OCI-LY1 (cell line): Measurements from ENCODE around the gene EIF4E3.

Source experiments
- H2AFZ ChIP-seq: fragments of 200-600 bp; sonication (generic), shearing (Covaris generic); 2 replicates; pipeline ENCODE4 v1.6.0; 2014; ENCODE audit warnings: antibody characterized with exemption, mild to moderate bottlenecking, low read length
- H3F3A ChIP-seq: fragments of 200-600 bp; sonication (generic), shearing (Covaris generic); 2 replicates; pipeline ENCODE4 v1.6.0; 2014; ENCODE audit warnings: mild to moderate bottlenecking, antibody characterized with exemption, low read length, moderate library complexity; ENCODE audit not compliant: insufficient read depth
- H3K27ac ChIP-seq: fragments of 200-600 bp; sonication (generic); 2 replicates; pipeline ENCODE4 v1.5.1; 2014; ENCODE audit warnings: low read length, mixed run types, mild to moderate bottlenecking, low read depth; ENCODE audit not compliant: poor library complexity, severe bottlenecking
- H3K27me3 ChIP-seq: fragments of 200-600 bp; sonication (generic); 2 replicates; pipeline ENCODE4 v1.6.0; 2014; ENCODE audit warnings: antibody characterized with exemption, mild to moderate bottlenecking, low read length, moderate library complexity; ENCODE audit not compliant: insufficient read depth
- H3K36me3 ChIP-seq: fragments of 200-600 bp; sonication (generic); 2 replicates; pipeline ENCODE4 v1.6.1; 2014; ENCODE audit warnings: mild to moderate bottlenecking, antibody characterized with exemption, low read length, moderate library complexity, mixed read lengths; ENCODE audit not compliant: insufficient read depth
- H3K4me1 ChIP-seq: fragments of 200-600 bp; sonication (generic); 2 replicates; pipeline ENCODE4 v1.5.1; 2014; ENCODE audit warnings: mild to moderate bottlenecking, low read length, moderate library complexity; ENCODE audit not compliant: insufficient read depth, severe bottlenecking
- H3K4me2 ChIP-seq: fragments of 200-600 bp; sonication (generic), shearing (Covaris generic); 2 replicates; pipeline ENCODE4 v1.6.1; 2014; ENCODE audit warnings: low read length
- H3K4me3 ChIP-seq: fragments of 200-600 bp; sonication (generic); 2 replicates; pipeline ENCODE4 v1.5.1; 2014; ENCODE audit warnings: low read length, low read depth, mild to moderate bottlenecking, mixed read lengths; ENCODE audit not compliant: poor library complexity, severe bottlenecking
- H3K79me2 ChIP-seq: fragments of 200-600 bp; shearing (Covaris generic); 2 replicates; pipeline ENCODE4 v1.6.1; 2016; ENCODE audit warnings: mixed run types, low read length, mixed read lengths; ENCODE audit not compliant: insufficient read depth
- H3K9ac ChIP-seq: fragments of 200-600 bp; sonication (generic), shearing (Covaris generic); 2 replicates; pipeline ENCODE4 v1.6.1; 2014; ENCODE audit warnings: mild to moderate bottlenecking, low read length, mixed read lengths
- H3K9me2 ChIP-seq: fragments of 200-600 bp; sonication (generic), shearing (Covaris generic); 2 replicates; pipeline ENCODE4 v1.6.1; 2014; ENCODE audit warnings: low read depth, mild to moderate bottlenecking, low read length, mixed read lengths
- H3K9me3 ChIP-seq: fragments of 200-600 bp; shearing (Covaris generic); 2 replicates; pipeline ENCODE4 v1.6.1; 2014; ENCODE audit warnings: low read length, mixed read lengths
- H4K20me1 ChIP-seq: fragments of 200-600 bp; sonication (generic), shearing (Covaris generic); 2 replicates; pipeline ENCODE4 v1.6.0; 2016; ENCODE audit warnings: mild to moderate bottlenecking, low read length; ENCODE audit not compliant: insufficient read depth
- EZH2 ChIP-seq: fragments of 200-600 bp; sonication (generic), shearing (Covaris generic); IDR thresholded peaks from 2 replicates; pipeline ENCODE4 v1.8.0; 2017; ENCODE audit warnings: borderline replicate concordance, mixed run types, mild to moderate bottlenecking, antibody characterized with exemption, low read length, moderate library complexity, mixed read lengths
- TF ChIP-seq, protein P1 (sequence below): fragments of 200-600 bp; sonication (generic), shearing (Covaris generic); IDR thresholded peaks from 2 replicates; pipeline ENCODE4 v1.5.1; 2017; ENCODE audit warnings: mild to moderate bottlenecking, antibody characterized with exemption, low read length, moderate library complexity, mixed read lengths

The EIF4E3 gene

DNA sequence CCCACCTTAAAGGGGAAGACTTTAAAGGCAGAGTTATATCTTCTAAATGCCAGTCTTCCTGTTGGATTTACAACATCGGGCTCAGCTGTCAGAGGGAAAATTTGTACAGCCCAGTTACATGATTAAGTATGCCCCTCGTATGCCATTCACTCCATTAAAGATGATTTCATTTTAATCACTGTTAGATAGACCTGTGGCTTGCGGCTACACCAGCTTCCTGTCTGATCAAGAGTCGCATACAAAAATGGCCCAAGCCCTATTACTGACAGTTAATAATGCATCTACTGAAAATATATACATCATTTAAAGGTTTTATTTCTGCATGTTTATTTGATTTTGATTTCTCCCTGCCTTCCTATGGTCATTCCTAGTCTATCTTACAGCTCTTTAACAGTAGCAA is 7.1 kb downstream of the EIF4E3 start:
- TF ChIP-seq EZH2, result no peak
- TF ChIP-seq, protein P1, sequence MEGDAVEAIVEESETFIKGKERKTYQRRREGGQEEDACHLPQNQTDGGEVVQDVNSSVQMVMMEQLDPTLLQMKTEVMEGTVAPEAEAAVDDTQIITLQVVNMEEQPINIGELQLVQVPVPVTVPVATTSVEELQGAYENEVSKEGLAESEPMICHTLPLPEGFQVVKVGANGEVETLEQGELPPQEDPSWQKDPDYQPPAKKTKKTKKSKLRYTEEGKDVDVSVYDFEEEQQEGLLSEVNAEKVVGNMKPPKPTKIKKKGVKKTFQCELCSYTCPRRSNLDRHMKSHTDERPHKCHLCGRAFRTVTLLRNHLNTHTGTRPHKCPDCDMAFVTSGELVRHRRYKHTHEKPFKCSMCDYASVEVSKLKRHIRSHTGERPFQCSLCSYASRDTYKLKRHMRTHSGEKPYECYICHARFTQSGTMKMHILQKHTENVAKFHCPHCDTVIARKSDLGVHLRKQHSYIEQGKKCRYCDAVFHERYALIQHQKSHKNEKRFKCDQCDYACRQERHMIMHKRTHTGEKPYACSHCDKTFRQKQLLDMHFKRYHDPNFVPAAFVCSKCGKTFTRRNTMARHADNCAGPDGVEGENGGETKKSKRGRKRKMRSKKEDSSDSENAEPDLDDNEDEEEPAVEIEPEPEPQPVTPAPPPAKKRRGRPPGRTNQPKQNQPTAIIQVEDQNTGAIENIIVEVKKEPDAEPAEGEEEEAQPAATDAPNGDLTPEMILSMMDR, result no peak
- H3K27me3 ChIP-seq, result no peaks in the 10 kb centered on the region; the same call in 1 of the 2 replicates
- no peaks in the 10 kb centered on the region for H3K36me3 ChIP-seq
- H3K9ac ChIP-seq, result no peak overlapping the region
- no peak overlapping the region for H3K27ac ChIP-seq
- no peaks in the 10 kb centered on the region for H3K79me2 ChIP-seq
- H2AFZ ChIP-seq, result no peak overlapping the region
- no peaks in the 10 kb centered on the region for H3K9me2 ChIP-seq
- H3K9me3 ChIP-seq, result no peaks in the 10 kb centered on the region
- no peak overlapping the region for H3K4me2 ChIP-seq
- H3K4me3 ChIP-seq, result no peak overlapping the region
- no peaks in the 10 kb centered on the region for H4K20me1 ChIP-seq
- no peaks in the 10 kb centered on the region for H3K4me1 ChIP-seq
- H3F3A ChIP-seq, result no peaks in the 10 kb centered on the region

DNA sequence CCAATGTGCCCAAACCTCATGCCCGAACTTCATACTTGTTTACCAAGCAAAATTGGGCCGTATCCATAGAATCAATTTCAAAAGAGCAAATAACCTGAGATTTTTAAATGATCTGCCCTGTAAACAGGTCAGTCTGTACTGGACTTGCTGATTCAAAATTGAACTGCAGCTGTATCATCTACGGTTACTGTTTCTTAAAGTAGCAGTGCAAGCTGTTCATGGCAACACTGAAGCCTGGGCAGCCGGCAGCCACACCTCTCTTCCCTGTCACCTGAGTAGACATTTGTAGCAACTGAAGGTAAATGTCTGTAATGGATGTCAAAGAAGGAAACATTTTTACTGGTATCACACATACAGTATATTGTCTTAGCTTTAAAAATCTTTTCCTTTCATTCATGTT is 10.6 kb downstream of the EIF4E3 start:
- no peaks in the 10 kb centered on the region for H3K36me3 ChIP-seq
- H3K4me3 ChIP-seq, result no peak overlapping the region
- H3K79me2 ChIP-seq, result no peaks in the 10 kb centered on the region
- H3K9me2 ChIP-seq, result no peaks in the 10 kb centered on the region
- H3K9ac ChIP-seq, result no peak overlapping the region
- no peaks in the 10 kb centered on the region for H3F3A ChIP-seq
- no peaks in the 10 kb centered on the region; the same call in 1 of the 2 replicates for H3K27me3 ChIP-seq
- H2AFZ ChIP-seq, result no peak overlapping the region
- H3K4me2 ChIP-seq, result no peak overlapping the region
- H3K9me3 ChIP-seq, result no peaks in the 10 kb centered on the region
- H3K27ac ChIP-seq, result no peak overlapping the region
- H4K20me1 ChIP-seq, result no peaks in the 10 kb centered on the region
- TF ChIP-seq, protein P1, result no peak
- no peak for TF ChIP-seq EZH2
- no peaks in the 10 kb centered on the region for H3K4me1 ChIP-seq

DNA sequence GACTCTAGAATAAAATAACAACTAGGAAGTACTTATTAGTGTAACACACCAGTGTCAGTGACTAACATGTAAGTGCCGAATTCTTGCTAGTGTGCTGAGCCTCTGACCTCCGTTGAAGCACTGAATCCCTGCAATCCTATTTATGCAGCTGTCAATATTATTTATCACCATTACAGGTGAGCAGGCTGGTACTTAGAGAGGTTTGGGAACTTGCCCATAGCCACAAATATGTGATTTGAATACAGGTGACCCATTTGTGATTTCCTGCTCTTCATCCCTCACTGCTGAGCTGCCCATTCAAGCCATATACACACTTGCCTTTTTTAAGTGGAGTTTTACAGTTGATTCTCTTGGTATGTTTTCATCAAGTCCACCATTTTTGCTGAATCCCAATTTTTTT is 12.2 kb downstream of the EIF4E3 start:
- Histone ChIP-seq H3K9me3 (no peaks in the 10 kb centered on the region), H3K27me3 (peaks cover 3% of the 10 kb centered on the region; the same call in 1 of the 2 replicates), H3K9ac (no peak overlapping the region), H3K4me2 (no peak overlapping the region), H3K36me3 (no peaks in the 10 kb centered on the region), H4K20me1 (no peaks in the 10 kb centered on the region), H3K9me2 (no peaks in the 10 kb centered on the region), H3K79me2 (no peaks in the 10 kb centered on the region), H2AFZ (no peak overlapping the region), H3F3A (no peaks in the 10 kb centered on the region), H3K4me3 (no peak overlapping the region), H3K4me1 (no peaks in the 10 kb centered on the region), H3K27ac (no peak overlapping the region)
- no peak for TF ChIP-seq EZH2
- TF ChIP-seq, protein P1, result no peak
